GM12878 (cell line): ENCODE data around the gene B4GALT3. TPM values are rescaled to one million over a fixed set of nuclear protein-coding genes. Genes with fewer than 3 reads are reported as not detected.

ENCODE experiments used
- BHLHE40 ChIP-seq, 2 experiments: fragments of 450-650 bp in 1 of 2; IDR thresholded peaks; 2 replicates each; pipeline ENCODE4 v1.6.1; 2011 to 2017; ENCODE audit warnings: low read depth in 2 of 2, borderline replicate concordance in 1 of 2, improper control_type of control experiment in 1 of 2, low read length in 1 of 2, mild to moderate bottlenecking in 1 of 2
- BMI1 ChIP-seq: fragments of 450-650 bp; IDR thresholded peaks from 2 replicates; pipeline ENCODE4 v1.6.1; 2016; ENCODE audit warnings: mild to moderate bottlenecking, moderate library complexity, borderline replicate concordance
- CREM ChIP-seq: IDR thresholded peaks from 2 replicates; pipeline ENCODE4 v1.6.1; 2014; ENCODE audit warnings: antibody characterized with exemption, low read depth
- EZH2 ChIP-seq: IDR thresholded peaks from 2 replicates; pipeline ENCODE4 v1.6.1; 2012; ENCODE audit warnings: low read depth, mild to moderate bottlenecking, control low read depth, inconsistent platforms, low read length, borderline replicate concordance; ENCODE audit not compliant: control insufficient read depth
- HDAC6 ChIP-seq: fragments of 200-600 bp; sonication (generic); IDR thresholded peaks from one replicate; pipeline ENCODE4 v1.8.0; 2017; ENCODE audit warnings: antibody characterized with exemption; ENCODE audit not compliant: unreplicated experiment
- KLF5 ChIP-seq: fragments of 450-650 bp; IDR thresholded peaks from 2 replicates; pipeline ENCODE4 v1.6.1; 2014; ENCODE audit warnings: mild to moderate bottlenecking; ENCODE audit not compliant: partially characterized antibody
- MTA3 ChIP-seq: IDR thresholded peaks from 2 replicates; pipeline ENCODE4 v1.6.1; 2012; ENCODE audit warnings: low read length, inconsistent platforms, borderline replicate concordance
- NKRF ChIP-seq: fragments of 450-650 bp; conservative IDR thresholded peaks from 2 replicates; pipeline ENCODE4 v1.6.1; 2017; ENCODE audit warnings: mild to moderate bottlenecking, moderate library complexity
- POU2F2 ChIP-seq: IDR thresholded peaks from 3 replicates; pipeline ENCODE4 v1.6.1; 2011; ENCODE audit warnings: low read depth, mild to moderate bottlenecking, low read length, borderline replicate concordance
- RCOR1 ChIP-seq: conservative IDR thresholded peaks from 2 replicates; pipeline ENCODE4 v1.6.1; 2012; ENCODE audit warnings: low read depth, low read length, improper control_type of control experiment
- SIN3A ChIP-seq: IDR thresholded peaks from 2 replicates; pipeline ENCODE4 v1.6.1; 2012; ENCODE audit warnings: low read depth, low read length, improper control_type of control experiment
- SREBF1 ChIP-seq: IDR thresholded peaks from 2 replicates; pipeline ENCODE4 v1.6.1; 2012; ENCODE audit warnings: mild to moderate bottlenecking, low read length
- SRF ChIP-seq, 2 experiments: IDR thresholded peaks; 2 replicates each; pipeline ENCODE4 v1.6.1; 2011; ENCODE audit warnings: low read depth in 2 of 2, low read length in 2 of 2, mild to moderate bottlenecking in 1 of 2, moderate library complexity in 1 of 2
- TCF12 ChIP-seq: IDR thresholded peaks from 2 replicates; pipeline ENCODE4 v1.6.1; 2011; ENCODE audit warnings: low read depth, mild to moderate bottlenecking, low read length
- ZNF207 ChIP-seq: fragments of 450-650 bp; IDR thresholded peaks from 2 replicates; pipeline ENCODE4 v1.6.1; 2014; ENCODE audit warnings: antibody characterized with exemption, mild to moderate bottlenecking, borderline replicate concordance
- ZZZ3 ChIP-seq: IDR thresholded peaks from 2 replicates; pipeline ENCODE4 v1.6.1; 2011; ENCODE audit warnings: low read depth; ENCODE audit not compliant: control insufficient read depth, insufficient read length
- polyA plus RNA-seq, 11 experiments: library from polyadenylated mRNA; depleted of rRNA in 4 of 11; unstranded in 6 of 11; stranded (reverse) in 5 of 11; fragments of >200 nt; fragmentation: Nextera tagmentation in 4 of 11; fragmentation: Illumina TruSeq in 1 of 11; extraction: Ambion mirVana in 4 of 11; extraction: Trizol in 1 of 11; gene quantifications; 1 replicate in 1 of 11; 2 replicates in 10 of 11; pipeline versions ENCODE4 v1.2.1 to v1.2.3, GENCODE V29; 2011 to 2016; ENCODE audit warnings: inconsistent platforms in 2 of 11, missing spikeins in 2 of 11, low read depth in 1 of 11
- total RNA-seq, 4 experiments: library from RNA; depleted of rRNA in 3 of 4; stranded (reverse); fragments of >200 nt in 3 of 4; fragmentation: Illumina TruSeq in 1 of 4; extraction: Trizol in 1 of 4; gene quantifications; 2 replicates each; pipeline versions ENCODE4 v1.2.1 to v1.2.3, GENCODE V29; 2013 to 2021
- TF ChIP-seq, protein P1 (sequence below): IDR thresholded peaks from 2 replicates; pipeline ENCODE4 v1.6.1; 2012; ENCODE audit warnings: low read depth, low read length, improper control_type of control experiment
- TF ChIP-seq, protein P2 (sequence below): fragments of 450-650 bp; IDR thresholded peaks from 2 replicates; pipeline ENCODE4 v1.6.1; 2017; ENCODE audit warnings: low read depth, mild to moderate bottlenecking, moderate library complexity
- TF ChIP-seq, protein P3 (sequence below): fragments of 450-650 bp; IDR thresholded peaks from 2 replicates; pipeline ENCODE4 v1.6.1; 2018; ENCODE audit warnings: borderline replicate concordance, mild to moderate bottlenecking; ENCODE audit not compliant: partially characterized antibody

B4GALT3 gene
- total and polyA plus RNA-seq, 10 of the 15 experiments (the other 5 are each of a cell fraction or from before 2014, with no cell fraction given) = 27.1 to 58.9 (median 42.6) TPM

GRCh38 chr1:161153682-161154337 is 23.5 kb downstream of the B4GALT3 start, which contains the start of gene UFC1 (continued):
- TF ChIP-seq MTA3 (0 out of 2 replicates have a peak, but pooled peaks have one; percentile 52), ZNF207 (peak; percentile 87; the same call in 1 of the 2 replicates), TCF12 (0 out of 2 replicates have a peak, but pooled peaks have one; percentile 38), SRF (IDR thresholded peaks at IDR 0.05; ENCODE audit: low read depth in 2 of 2, low read length in 2 of 2) (peak in 1 of 2 experiments; percentile 41; a peak in 1 of 4 replicates), SREBF1 (no peak), BHLHE40 (IDR thresholded peaks at IDR 0.05; ENCODE audit: borderline replicate concordance in 1 of 2, low read depth in 2 of 2, low read length in 1 of 2) (peak; percentile 17 to 74; a peak in 2 of 4 replicates), ZZZ3 (no peak), BMI1 (no peak; the same call in 1 of the 2 replicates), EZH2 (no peak), POU2F2 (peak; percentile 71; the same call in 2 of the 3 replicates), RCOR1 (0 out of 2 replicates have a peak, but pooled peaks have one; percentile 19), HDAC6 (no peak), CREM (peak; percentile 79), KLF5 (no peak), NKRF (peak; percentile 46; the same call in 1 of the 2 replicates), SIN3A (peak; percentile 87)
- TF ChIP-seq, protein P1, sequence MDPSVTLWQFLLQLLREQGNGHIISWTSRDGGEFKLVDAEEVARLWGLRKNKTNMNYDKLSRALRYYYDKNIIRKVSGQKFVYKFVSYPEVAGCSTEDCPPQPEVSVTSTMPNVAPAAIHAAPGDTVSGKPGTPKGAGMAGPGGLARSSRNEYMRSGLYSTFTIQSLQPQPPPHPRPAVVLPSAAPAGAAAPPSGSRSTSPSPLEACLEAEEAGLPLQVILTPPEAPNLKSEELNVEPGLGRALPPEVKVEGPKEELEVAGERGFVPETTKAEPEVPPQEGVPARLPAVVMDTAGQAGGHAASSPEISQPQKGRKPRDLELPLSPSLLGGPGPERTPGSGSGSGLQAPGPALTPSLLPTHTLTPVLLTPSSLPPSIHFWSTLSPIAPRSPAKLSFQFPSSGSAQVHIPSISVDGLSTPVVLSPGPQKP = peak; percentile 65
- TF ChIP-seq, protein P2, sequence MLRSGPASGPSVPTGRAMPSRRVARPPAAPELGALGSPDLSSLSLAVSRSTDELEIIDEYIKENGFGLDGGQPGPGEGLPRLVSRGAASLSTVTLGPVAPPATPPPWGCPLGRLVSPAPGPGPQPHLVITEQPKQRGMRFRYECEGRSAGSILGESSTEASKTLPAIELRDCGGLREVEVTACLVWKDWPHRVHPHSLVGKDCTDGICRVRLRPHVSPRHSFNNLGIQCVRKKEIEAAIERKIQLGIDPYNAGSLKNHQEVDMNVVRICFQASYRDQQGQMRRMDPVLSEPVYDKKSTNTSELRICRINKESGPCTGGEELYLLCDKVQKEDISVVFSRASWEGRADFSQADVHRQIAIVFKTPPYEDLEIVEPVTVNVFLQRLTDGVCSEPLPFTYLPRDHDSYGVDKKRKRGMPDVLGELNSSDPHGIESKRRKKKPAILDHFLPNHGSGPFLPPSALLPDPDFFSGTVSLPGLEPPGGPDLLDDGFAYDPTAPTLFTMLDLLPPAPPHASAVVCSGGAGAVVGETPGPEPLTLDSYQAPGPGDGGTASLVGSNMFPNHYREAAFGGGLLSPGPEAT = peak; percentile 86
- TF ChIP-seq, protein P3, sequence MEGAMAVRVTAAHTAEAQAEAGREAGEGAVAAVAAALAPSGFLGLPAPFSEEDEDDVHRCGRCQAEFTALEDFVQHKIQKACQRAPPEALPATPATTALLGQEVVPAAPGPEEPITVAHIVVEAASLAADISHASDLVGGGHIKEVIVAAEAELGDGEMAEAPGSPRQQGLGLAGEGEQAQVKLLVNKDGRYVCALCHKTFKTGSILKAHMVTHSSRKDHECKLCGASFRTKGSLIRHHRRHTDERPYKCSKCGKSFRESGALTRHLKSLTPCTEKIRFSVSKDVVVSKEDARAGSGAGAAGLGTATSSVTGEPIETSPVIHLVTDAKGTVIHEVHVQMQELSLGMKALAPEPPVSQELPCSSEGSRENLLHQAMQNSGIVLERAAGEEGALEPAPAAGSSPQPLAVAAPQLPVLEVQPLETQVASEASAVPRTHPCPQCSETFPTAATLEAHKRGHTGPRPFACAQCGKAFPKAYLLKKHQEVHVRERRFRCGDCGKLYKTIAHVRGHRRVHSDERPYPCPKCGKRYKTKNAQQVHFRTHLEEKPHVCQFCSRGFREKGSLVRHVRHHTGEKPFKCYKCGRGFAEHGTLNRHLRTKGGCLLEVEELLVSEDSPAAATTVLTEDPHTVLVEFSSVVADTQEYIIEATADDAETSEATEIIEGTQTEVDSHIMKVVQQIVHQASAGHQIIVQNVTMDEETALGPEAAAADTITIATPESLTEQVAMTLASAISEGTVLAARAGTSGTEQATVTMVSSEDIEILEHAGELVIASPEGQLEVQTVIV = peak; percentile 87
